HG02938 (cell line): ENCODE results near the gene SLC46A2.

Experiments
- ATAC-seq: cut with Tn5 transposase; IDR thresholded peaks from one replicate; pipeline ENCODE4 v1.9.1; 2021; ENCODE audit warnings: mild to moderate bottlenecking, moderate library complexity; ENCODE audit not compliant: unreplicated experiment

SLC46A2 gene

DNA sequence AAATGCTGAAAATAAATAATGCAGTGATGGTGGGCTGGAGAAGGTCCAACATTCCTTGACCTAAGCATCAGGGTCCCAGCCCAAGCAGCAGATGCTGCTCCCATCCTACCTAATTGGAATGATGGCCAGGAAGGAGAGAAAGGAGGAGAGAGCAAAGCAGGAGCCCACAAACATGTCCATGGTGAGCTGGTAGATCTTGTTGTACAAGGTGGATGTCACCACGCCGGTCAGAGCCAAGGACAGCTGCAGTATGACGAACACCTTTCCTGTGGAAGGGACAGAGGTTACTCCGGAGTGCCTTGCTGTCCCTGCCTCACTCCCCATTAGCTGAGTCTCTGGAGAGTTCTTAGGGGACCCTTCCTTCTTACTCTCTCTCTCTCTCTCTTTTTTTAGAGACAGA lies 4.3 kb downstream of the SLC46A2 start:
- ATAC-seq: no peak

DNA sequence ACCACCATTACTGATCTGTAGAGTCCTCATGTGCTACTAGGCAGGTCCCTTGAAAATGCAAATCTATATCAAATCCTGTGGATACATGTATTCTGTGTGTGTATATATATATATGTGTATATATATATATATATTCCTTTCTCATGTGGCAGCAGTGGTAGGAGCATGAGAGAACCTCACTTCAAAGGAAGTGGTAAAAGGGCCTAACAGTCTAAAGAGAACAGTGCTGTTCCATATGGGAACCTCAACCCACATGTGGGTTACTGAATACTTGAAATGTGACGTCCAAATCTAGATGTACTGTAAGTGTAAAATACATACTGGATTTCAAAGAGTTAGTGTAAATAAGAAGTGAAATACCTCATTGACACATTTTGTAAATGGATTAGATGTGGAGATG lies 5.4 kb downstream of the SLC46A2 start:
- ATAC-seq: no peak

DNA sequence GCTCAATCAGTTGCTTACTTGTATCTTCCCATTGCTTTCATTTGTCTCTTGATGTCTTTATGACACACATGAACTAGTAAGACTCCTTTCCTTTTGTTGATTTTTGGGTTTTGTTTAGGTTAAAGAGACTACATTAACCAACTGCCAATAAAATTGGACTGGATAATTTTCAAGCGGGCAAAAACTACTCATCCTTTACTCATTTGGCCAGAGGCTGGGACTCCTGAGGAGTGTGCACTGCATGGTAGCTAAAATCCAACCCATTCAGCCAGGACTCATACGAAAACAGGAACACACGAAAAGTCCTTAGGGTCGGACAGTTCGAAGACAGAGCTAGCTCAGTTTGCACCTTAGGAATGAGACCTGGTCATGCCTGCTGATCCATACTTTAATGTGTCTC lies 6.0 kb downstream of the SLC46A2 start:
- ATAC-seq: no peak

DNA sequence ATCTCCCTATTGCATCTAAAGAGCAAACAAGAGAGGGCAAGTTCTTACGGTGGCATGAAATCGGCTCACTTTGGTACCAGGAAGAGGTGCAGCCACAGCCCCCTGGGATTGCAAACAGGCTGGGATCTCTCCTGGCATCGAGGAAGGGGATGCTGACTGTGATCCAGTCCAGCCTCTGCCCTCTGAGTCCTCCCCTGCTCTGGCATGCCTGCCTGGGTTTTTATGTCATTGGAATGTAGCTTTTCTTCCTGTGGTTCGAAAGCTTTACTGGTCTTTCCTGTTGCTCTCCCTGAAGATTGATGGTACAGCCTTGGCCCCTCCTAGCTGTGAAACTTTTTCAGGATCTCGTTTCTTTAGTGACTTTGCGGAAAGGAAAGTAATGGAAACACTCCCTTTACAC lies 6.6 kb downstream of the SLC46A2 start:
- no peak for ATAC-seq

DNA sequence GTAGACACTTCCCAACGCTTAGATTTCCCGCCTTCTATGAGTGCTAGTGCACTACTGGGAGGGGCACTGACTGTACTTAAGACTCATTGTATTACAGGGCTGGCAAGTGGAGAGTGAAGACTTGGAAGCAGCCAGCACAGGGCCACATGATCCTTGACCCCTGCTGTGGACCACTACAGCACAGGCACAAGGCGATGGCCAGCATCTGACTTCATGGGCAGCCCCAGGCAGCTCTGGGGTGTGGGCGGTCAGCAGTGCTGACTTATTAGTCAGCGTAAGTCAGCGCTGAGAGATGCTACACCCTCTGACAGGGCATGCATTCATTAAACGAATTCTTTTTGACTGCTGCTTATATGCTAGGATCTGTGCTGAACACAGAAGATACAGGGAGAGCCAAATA lies 9.3 kb downstream of the SLC46A2 start:
- ATAC-seq: no peak

DNA sequence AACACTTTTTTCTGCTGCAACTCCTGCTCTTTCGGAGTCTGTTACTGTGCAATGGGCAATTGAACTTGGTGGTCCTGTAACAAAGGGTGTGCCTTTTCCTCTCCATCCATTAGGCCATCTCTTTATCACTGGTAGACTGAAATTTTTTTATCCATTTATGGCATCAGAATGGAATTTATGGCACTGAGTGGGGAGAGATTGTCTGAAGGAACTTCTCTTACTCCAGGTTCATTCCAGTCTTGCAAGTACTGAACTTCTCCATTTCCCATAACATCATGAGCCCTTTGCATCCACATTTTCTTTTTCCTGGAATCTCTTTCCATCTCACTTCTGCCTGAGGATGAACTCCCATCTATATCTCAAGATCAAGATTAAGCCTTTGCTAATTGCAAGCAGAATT lies 10.0 kb downstream of the SLC46A2 start:
- ATAC-seq: no peak

DNA sequence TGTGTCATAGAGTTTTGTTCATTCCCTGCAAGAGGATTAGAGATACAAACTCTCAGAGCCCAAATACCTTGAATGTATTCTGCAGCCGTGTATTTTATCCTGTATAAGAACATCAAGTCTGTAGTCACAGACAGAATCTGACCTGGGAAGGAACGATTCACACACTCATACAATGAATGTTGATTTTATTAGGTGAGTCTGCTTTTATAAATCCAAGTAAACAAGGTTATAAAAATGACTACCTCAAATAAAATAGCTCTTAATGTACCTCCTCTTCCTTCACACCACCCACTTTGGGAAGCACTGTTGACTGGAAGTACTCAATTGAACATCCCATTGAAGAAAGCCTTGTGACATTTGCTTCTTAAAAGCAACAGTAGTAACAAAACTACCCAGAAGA lies 11.9 kb downstream of the SLC46A2 start:
- ATAC-seq: no peak

DNA sequence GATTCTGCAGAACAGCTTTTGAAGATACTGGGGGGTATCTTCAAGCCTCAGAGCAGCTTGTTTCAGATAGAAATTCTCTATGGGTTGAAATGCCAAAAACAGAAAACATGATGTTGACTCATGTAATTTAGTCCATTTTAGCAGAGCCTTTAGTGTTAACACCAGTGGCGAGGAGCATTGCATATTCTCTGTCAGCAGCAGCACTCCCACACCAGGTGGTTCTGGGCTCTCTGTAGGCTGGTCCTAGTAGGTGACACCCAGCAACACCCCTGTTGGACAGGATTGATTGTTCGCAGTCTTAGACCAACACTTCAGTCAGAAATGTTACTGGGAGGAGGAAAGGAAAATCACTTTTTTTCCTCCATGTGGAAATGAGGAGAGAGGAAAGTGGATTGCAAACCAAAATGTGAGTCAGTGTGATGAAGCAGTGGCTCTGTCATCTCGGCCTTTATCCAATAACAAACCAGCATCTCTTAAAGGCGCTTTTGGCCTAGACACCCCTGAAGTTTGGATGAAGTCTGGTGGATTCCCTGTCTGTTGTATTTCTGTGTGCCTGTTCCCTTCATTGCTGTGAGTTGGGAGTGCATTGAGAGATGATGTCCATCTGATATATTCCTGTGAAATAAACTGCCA lies 16.8 kb downstream of the SLC46A2 start:
- no peak for ATAC-seq

DNA sequence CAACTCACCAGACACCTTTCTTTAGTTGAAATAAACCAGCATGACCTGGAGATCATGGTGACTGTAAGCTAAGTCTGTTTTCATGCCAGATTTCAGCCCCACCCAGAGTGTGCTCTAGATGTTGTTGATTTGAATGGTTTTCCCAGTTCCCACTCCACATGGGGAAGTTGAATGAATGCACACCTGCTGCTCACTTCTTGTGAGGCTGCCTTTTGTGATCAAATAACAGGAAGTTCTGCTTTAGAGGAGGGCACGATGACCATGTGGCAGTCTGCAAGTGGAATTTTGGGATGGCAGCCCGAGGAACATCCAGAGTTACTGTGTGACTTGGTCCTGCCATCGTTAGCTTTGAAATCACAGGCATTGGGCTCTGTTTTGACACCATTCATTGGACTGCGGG lies 18.7 kb downstream of the SLC46A2 start:
- ATAC-seq: no peak

DNA sequence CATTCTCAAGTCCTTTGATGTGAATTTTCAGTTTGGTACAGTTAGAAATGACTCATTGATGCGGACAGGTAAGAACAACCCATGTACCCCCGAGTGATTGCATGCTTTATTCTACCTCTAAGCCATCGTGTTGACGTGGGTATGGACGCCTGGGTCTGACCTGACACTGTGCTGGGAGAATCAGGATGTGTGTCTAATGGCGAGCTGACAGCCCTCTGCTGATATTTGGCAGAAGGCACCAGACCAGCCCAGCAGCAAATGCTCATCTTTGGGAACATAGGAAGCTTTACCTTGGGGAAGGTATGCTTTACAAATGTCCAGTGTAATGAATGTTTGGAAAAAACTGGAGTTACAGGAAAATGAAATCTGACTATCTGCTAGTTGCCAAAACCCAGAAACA lies 20.1 kb downstream of the SLC46A2 start:
- no peak for ATAC-seq

DNA sequence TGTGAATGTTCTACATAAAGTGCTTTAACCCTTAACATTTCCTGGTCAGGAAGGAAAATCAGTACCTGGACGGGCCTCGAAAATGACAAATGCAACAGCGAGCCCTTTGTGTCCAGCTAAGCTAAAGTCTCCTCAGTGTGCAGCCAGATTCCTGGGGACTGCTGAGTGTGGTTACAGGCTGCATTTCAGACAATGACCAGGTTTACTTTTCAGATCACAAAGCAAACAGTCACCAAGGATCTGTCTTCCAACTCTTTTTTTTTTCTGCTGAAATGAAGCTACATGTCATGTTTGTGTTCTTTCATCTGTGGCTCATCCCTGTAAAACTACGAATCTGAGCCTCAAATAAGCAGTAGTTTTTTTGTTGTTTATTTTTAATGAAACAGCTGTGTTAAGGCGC lies 20.8 kb downstream of the SLC46A2 start:
- no peak for ATAC-seq

DNA sequence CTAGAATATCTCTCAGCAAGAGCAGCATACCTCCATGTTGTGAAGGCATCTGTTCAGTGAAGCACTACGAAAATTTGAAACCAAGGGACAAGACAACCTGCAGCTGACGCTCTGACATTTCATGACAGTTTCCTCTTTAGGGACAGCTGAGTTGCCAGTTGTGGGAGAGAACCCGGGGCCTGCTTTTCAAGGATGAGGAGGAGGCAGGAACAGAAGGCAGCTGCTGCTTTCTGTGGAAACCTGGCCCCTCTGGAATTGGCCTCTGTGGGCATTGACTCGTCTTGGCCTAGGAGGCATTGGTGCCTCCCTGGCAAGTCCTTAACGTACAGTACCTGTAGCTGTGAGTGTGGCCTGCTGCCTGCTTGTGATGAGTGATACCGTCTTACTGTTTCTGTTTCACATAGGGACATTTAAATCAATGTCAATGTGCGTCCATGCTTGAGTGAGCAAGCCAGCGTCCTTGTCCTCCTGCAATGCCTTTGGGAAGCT lies 21.6 kb downstream of the SLC46A2 start:
- ATAC-seq: no peak

DNA sequence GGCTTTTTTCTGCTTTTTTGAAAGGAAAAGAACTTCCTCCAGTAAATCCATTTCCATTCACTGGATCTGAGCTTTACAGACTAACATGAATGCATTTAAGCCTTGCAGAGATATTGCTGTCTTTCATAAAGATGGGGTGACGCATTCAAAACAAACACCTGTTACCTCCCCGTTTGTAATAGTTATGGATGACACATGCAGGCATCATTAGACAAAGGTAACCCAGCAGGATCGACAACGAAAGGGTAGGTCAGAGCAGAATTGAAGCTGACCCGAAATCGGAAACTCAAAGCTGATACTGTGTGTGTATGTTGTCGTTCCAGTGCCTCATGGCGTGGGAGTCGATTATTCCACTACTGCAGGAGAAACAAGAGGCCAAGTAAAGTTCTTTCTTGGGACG lies 22.2 kb downstream of the SLC46A2 start:
- no peak for ATAC-seq

DNA sequence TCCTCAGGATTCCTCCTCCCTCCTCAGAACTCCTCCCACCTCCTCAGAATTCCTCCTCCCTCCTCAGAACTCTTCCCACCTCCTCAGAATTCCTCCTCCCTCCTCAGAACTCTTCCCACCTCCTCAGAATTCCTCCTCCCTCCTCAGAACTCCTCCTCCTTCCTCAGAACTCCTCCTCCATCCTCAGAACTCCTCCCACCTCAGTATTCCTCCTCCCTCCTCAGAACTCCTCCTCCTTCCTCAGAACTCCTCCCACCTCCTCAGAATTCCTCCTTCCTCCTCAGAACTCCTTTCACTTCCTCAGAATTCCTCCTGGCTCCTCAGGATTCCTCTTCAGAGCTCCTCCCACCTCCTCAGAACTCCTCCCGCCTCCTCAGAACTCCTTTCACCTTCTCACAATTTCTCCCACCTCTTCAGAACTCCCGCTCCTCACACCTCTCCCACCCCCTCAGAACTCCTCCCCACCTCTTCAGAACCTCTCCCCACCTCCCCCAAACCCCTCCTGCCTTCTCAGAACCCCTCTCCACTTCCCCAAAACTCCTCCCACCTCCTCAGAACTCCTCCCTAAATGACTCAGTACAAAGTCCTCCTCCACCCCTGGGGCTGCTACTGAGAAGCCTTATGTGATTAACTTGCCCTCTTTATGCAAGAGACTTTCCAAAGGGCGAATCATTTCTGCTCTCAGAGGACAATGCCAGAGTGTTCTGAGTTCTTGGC lies 23.2 kb downstream of the SLC46A2 start:
- no peak for ATAC-seq

DNA sequence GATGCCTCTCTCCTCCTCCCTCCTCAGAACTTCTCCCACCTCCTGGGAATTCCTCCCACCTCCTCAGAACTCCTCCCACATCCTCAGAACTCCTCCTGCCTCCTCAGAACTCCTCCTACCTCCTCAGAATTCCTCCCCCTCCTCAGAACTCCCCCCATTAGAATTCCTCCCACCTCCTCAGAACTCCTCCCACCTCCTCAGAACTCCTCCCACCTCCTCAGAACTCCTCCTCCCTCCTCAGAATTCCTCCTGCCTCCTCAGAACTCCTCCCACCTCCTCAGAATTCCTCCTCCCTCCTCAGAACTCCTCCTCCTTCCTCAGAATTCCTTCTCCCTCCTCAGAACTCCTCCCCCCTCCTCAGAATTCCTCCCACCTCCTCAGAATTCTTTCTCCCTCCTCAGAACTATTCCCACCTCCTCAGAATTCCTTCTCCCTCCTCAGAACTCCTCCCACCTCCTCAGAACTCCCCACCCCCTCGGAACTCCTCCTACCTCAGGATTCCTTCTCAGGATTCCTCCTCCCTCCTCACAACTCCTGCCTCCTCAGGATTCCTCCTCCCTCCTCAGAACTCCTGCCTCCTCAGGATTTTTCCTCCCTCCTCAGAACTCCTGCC lies 23.9 kb downstream of the SLC46A2 start:
- ATAC-seq: no peak

DNA sequence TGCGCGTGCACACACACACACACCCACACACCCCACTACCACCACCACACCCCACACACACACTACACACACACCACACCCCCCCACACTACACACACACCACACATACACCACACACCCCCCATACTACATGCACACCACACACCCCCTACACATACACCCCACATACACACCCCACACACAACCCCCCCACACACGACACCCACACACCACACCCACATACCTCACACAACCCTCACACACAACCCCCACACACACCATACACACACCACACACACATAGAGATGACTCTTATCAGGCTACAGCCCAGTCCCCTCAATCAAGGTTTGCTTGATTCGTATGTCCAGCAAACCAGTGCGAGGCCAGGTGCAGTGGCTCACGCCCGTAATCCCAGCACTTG lies 25.7 kb downstream of the SLC46A2 start:
- no peak for ATAC-seq

DNA sequence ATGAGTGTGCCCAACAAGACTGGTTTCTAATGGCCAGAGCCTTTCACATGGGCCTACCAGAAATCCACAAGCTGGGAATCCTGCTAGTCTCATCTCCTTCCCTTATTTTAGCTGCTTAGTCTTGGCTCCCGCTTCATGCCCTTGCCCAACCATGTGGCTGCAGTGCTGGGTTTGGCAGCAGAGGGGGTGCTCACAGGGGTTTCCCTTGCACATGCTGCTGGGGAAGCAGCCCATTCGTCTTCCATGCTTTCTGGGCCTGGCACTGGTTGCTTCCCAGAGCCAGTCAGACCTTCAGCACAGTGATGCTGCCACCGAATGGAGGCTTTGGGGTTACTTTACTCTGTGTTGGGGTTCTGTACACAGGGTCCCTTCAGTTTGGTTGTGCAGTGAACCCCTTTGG lies 26.3 kb downstream of the SLC46A2 start:
- no peak for ATAC-seq

DNA sequence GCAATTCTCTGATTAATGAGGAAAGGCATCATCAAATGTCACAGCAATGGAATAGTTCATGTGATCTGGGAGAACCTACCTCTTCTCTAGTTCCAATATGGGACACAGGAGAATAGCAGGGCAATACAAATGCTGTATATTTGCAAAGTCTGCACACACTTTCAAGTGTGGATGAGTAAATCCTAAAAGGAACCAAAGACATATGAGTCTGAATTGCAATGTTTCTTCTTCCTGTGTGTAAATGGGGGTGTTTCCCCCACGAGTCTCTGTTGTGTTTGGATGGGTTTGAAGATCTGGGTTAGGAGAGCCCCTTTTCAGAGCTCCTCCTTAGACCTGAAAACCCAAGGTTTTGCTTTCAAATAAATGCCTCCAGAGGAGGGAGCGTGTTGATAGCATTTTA lies 26.9 kb downstream of the SLC46A2 start:
- ATAC-seq: no peak

DNA sequence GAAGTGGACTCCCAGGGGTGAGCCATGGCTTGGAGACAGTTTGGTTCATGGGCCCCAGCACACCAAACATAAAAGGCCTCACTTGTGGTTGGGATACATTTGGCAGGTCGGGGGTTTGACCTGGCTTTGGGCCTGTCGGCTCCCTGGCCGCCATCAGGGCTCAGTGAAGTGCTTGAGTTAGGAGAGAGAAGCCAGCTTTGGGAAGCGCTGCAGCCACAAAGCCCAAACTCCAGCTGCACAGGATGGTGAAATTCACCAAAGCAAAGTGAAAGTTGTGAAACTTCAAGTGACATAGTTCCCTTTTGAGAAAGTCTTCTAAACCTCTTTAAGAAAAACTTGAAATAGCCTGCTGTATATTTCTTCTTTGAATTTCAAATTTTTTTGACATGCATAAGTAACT lies 27.5 kb downstream of the SLC46A2 start:
- no peak for ATAC-seq

DNA sequence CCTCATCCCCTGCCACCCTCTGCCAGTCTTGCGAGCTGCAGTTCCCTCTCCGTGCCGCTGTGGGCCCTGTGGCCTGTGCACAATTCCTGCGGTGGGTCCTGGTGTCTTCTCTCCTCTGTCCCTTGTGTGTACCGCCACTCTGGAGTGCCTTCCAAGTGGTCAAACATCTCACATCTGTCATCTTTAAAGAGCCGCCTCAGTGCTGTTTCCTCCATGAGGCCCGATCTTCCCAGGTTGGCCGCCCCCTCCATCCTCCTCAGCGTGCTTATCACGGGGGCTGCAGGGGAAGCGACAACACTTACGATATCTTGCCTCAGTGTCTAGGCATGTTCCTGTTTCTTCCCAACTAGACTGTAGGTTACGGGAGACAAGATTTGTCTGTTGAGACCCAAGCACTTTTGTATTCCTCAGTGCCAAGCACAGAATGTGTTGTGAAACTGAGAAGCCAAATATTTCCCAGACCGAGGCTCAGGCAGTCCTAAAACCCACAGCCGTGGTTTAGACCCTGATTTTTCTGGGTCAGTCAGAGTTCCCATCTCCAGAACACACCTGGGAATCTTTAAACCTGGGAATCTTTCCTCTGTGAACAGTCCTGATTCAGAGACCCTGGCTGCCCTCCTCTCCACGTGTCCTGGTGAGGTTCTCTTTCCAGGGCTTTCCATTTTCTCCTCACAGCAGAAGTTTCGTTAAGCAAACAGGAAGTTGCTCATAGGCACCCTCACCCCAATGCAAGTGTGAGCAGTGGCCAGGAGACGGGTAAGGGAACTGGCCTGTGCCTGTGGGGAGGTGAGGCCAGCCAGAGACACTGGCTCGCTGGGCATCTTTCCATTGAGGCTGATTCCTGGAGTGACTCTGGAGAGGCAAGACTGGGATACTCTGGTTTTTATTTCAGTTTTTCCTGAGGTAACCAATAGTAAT lies 28.8 kb downstream of the SLC46A2 start:
- ATAC-seq: no peak

DNA sequence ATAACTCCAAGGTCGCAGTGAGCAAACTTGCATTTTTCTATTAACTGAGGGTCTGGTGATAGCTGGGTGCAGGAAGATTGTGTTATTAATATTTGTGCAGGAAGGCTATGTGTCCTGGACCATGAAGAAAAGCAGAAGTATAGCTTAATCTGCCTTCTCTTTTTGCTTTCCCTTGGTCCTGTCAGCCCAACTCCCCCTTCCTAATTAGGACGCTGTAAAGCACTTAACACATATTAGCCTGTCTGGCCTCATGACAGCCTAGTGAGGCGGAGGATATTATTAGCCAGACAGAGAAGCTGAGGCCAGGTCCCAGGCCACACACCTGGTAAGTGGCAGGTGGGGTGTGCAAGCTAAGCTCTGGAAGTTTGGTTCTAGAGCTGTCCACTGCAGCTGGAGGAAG lies 29.5 kb downstream of the SLC46A2 start:
- ATAC-seq: no peak
